SK-N-SH (cell line): ENCODE data around the gene ADK.

Experiments
- CTCF ChIP-seq: fragments of 200-600 bp; sonication (generic); IDR thresholded peaks from 2 replicates; pipeline ENCODE4 v1.6.1; 2017; ENCODE audit warnings: antibody characterized with exemption, mild to moderate bottlenecking, moderate library complexity
- FOSL2 ChIP-seq: IDR thresholded peaks from 2 replicates; pipeline ENCODE4 v1.4.0; 2012; ENCODE audit warnings: low read depth, mild to moderate bottlenecking, moderate library complexity, borderline replicate concordance
- JUND ChIP-seq: IDR thresholded peaks from 2 replicates; pipeline ENCODE4 v1.4.0; 2012
- POLR2AphosphoS5 ChIP-seq: IDR thresholded peaks from 2 replicates; pipeline ENCODE4 v1.6.1; 2012; ENCODE audit warnings: low read depth, low read length
- TCF12 ChIP-seq: IDR thresholded peaks from 2 replicates; pipeline ENCODE4 v1.4.0; 2012
- TF ChIP-seq, protein P1 (sequence below): IDR thresholded peaks from 2 replicates; pipeline ENCODE4 v1.4.0; 2012; ENCODE audit warnings: low read depth

DNA sequence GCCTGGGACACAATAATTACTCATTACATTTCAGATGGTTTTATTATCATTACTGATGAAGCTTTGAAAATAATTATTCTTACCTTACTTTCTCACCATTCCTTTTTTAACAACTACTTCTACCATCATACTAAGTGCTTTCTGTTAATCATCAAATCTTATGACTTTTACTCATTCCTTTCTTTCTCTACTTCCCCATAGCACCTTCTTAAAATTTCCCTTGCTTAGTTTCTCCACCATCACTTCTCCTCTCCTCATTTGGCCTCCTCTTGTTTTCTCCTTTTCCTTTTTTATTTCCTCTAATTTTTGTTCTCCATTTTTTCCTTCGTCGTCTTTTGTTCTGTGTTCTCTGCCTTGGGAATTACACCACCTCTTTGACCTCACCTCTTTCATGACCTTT, 372.2 kb downstream of the ADK start:
- TF ChIP-seq JUND (no peak), POLR2AphosphoS5 (no peak), CTCF (no peak), TCF12 (no peak), FOSL2 (no peak)
- TF ChIP-seq, protein P1, sequence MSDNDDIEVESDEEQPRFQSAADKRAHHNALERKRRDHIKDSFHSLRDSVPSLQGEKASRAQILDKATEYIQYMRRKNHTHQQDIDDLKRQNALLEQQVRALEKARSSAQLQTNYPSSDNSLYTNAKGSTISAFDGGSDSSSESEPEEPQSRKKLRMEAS = no peak
